GM18867 (cell line): Measurements from ENCODE around the gene ERC2.

Experiments used
- ATAC-seq: cut with Tn5 transposase; IDR thresholded peaks from one replicate; pipeline ENCODE4 v1.9.1; 2021; ENCODE audit warnings: mild to moderate bottlenecking, moderate library complexity; ENCODE audit not compliant: unreplicated experiment

The ERC2 gene

GRCh38 chr3:56197259-56197965, 270.9 kb downstream of the ERC2 start:
- no peak for ATAC-seq

- no peak for ATAC-seq
Observed at GRCh38 chr3:56196700-56197099, 271.6 kb downstream of the ERC2 start.

DNA sequence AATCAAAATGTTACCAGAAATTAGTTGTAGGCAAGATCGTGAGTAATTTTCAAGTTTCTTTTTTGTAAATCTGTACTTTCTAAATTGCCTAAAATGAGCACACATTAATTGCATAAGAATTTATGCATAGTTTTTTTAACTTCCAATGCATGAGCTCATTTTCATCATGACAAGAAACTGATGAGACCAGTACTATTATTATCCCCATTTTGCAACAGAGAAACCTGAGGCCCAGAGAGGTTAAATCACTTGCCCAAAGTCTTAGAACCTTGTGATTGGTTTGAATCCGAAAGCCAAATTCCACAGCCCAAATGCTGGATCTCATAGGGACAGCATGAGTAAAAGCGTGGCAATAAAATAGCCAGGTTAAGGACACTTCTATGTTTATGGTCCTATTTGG, 274.7 kb downstream of the ERC2 start:
- ATAC-seq = no peak

GRCh38 chr3:56192001-56192400, 276.3 kb downstream of the ERC2 start:
- no peak for ATAC-seq

- no peak for ATAC-seq
Observed at GRCh38 chr3:56190771-56191305, 277.4 kb downstream of the ERC2 start.

DNA sequence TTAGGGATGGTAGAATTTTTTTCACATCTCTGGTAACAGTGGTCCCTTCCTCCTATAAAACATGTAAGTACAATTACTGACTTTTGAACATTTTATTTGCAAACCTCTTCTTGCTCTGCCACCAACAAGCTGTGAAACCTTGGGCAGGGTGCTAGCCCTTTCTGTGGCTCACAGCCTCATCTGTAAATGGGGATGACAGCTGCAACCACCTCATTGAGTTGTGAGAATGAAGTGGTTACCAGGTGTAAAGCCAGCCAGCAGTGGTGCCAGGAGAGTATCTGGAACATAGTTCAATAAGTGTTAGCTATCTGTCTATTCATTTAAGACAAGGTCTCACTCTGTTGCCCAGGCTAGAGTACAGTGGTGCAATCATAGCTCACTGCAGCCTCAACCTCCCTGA, 278.1 kb downstream of the ERC2 start:
- no peak for ATAC-seq

DNA sequence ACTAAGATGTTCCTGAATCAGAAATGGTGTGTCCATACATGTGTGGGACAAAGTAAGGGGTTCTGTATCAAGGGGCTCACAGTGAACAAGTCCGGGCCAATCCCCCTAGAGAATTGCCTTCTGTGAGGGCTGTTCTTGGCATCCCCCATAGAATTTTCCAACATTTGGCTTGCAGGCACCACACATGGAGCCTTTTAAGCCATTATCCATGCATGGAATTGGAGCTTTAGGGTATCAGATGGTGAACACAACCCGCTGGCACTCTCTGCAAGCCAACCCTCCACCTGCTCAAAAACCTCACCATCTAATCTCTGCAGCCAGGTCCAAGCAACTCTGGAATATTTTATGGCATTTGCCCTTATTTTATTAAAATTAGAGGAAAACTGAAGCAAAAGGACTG, 278.7 kb downstream of the ERC2 start:
- ATAC-seq = no peak

DNA sequence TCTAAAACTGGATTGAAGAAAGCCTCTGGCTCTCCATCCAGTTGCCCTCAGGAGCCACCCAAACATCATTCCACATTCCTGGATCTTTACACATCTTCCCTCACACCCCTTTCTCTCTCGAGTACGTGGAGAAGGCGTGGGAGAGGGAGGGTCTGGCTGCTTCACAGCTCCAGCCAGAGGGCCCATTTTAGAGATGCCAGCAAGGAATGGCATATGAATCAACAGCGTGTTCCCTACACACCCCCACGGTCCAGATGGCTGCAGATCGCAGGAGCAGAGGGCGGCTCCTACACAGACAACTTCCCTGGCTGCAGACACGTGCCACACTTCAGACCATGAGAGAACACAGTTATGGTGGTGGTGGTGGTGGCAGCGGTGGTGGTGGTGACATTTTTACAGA, 280.1 kb downstream of the ERC2 start:
- no peak for ATAC-seq

- no peak for ATAC-seq
Observed at GRCh38 chr3:56187051-56187450, 281.2 kb downstream of the ERC2 start.

DNA sequence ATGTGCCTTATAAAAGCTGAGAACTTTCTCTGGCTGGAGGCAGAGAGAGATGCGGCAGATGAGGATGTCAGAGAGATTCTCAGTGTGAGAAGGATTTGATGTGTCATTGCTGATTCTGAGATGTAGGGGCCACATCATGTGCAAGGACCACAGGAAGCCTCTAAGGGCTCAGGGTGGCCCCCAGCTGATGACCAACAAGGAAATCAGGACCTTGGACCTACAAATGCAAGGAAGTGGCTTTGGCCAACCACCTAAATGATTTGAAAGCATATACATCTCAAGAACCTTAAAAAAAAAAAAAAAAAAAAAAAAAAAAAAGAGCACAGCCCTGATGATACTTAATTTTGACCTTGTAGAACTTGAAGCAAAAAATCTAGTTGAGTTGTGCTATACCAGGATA, 282.4 kb downstream of the ERC2 start:
- ATAC-seq = no peak

GRCh38 chr3:56183529-56183928, 284.7 kb downstream of the ERC2 start:
- ATAC-seq = no peak

DNA sequence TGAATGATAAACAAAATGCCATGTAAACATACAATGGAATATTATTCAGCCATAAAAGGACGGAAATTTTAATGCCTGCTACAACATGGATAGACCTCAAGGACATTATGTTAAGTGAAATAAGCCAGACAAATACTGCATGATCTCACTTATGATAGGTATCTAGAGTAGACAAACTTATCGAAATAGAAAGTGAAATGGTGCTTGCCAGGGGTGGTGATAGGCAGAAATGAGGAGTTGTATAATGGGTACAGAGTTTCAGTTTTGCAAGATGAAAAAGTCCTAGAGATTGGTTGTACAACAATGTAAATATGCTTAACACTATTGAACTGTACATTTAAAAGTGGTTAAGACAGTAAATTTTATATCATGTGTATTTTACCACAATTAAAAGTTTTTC, 287.8 kb downstream of the ERC2 start:
- ATAC-seq = no peak

GRCh38 chr3:56173601-56174000, 294.7 kb downstream of the ERC2 start:
- no peak for ATAC-seq

DNA sequence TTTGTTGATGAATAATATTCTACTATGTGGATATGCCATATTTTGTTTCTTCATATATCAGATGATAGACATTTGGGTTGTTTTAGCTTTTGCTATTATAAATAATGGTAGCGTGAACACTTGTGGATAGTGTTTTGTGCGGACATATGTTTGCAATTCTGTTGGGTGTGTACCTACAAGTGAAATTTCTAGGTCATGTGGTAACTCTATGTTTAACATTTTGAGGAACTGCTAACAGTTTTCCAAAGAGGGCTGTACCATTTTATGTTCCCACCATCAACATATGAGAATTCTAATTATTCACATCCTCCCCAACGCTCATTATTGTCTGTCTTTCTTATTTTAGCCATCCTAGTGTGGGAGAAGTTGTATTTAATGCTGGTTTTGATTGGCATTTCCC, 303.8 kb downstream of the ERC2 start:
- ATAC-seq = no peak

- peak; percentile 90 for ATAC-seq
Observed at GRCh38 chr3:56157693-56158362, 310.4 kb downstream of the ERC2 start.

- ATAC-seq = no peak
Observed at GRCh38 chr3:56154297-56154696, 314.0 kb downstream of the ERC2 start.

- no peak for ATAC-seq
Observed at GRCh38 chr3:56147354-56147753, 320.9 kb downstream of the ERC2 start.

GRCh38 chr3:56145410-56145809, 322.9 kb downstream of the ERC2 start:
- ATAC-seq = no peak

DNA sequence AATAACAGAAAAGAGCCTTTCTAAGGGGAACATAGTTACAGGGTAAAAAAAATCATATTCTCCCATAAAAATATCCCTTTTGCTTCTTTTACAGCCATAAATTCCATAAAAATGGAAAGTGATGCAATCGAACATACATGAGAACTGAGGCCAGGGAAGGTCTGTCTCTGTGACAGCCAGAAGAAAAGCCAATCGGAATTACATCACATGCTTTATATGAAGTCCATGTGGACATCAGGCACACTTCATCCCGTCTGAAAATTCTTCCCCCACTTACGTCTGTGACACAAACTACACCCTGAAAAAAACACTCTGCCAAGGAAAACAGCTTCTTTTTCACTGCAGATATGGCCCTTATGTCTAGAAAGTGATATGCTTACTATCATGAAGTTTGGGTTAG, 323.5 kb downstream of the ERC2 start:
- ATAC-seq = no peak

DNA sequence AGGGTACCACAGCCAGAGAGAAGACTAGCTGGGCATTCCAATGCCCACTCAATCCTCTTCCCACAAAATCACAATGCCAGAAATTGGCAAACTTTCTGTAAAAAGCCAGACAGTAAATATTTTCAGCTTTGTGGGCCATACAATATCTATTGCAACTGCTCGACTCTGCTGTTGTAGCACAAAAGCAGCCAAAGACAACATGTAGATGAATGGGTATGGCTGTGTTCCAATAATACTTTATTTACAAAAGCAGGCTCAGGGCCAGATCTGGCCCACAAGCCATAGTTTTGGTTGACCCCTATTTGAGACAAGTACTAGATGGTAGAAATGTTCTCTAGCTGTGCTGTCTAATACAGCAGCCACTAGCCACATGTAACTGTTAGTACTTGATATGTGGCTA, 330.9 kb downstream of the ERC2 start:
- ATAC-seq = no peak

DNA sequence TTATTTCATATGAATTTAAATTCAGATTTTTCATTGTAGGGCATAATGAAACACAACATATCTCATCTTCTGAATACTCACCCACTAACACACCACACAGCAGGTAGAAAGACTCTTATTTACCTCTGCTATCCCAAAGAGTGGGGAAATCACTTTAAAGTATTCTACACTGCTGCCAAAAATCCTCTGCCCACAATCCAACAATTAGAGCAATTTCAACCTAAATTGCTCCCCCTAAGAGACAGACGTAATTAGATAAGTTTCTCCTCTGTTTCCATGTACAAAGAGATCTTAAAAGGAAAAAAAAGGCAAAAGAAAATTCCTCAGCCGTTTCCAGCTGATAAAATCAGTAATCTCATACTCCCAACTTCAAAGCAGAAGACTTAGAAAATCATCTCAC, 331.8 kb downstream of the ERC2 start:
- ATAC-seq = no peak

GRCh38 chr3:56135941-56136340, 332.3 kb downstream of the ERC2 start:
- ATAC-seq = no peak

DNA sequence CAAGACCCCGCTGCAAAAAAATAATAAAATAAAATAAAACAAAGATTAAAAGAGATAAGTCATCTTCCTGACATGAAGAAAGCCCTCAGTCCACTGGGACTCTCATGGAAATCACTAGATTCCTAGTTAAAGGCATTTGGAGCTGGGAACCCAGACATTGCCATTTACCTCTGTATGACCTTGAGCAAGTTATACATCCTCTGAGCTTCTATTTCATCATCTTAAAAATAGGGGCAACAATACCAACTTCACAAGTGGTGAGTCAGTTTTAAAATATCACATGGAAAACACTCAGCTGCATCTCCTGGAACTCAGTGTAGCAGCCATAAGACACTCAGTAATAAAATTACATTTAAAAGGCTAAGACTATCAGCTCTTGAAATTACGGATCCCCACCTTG, 334.8 kb downstream of the ERC2 start:
- ATAC-seq = no peak
